Activated CD8-positive, alpha-beta T cell treated with anti-CD3 and anti-CD28 coated beads for 36 hours (primary cell): ENCODE results near the gene CHST11. TPM values are rescaled to one million over a fixed set of nuclear protein-coding genes. Genes with fewer than 3 reads are reported as not detected.

Experiments
- ATAC-seq: fragments of 200-7000 bp; cut with Tn5 transposase; one replicate; pipeline ENCODE4 v1.10.0; 2021; ENCODE audit warnings: mild to moderate bottlenecking, moderate library complexity
- CTCF ChIA-PET: fragments of 350-600 bp; sonication (Branson Sonifier 250); formaldehyde crosslinking; loops from one replicate; lab custom pipeline; 2021; ENCODE audit warnings: antibody characterized with exemption; lab: Charles Lee
- POLR2A ChIA-PET: fragments of 350-600 bp; sonication (Branson Sonifier 250); formaldehyde crosslinking; loops from one replicate; lab custom pipeline; 2021; ENCODE audit warnings: antibody characterized with exemption; lab: Charles Lee
- DNase-seq: peaks from one replicate; pipeline ENCODE4 v3.0.0-alpha.2; 2020
- H3K27ac Mint-ChIP-seq: one replicate; pipeline ENCODE4 v1.8.0; 2021; ENCODE audit warnings: mild to moderate bottlenecking, mixed read lengths
- H3K27me3 Mint-ChIP-seq: one replicate; pipeline ENCODE4 v1.8.0; 2021; ENCODE audit warnings: mixed read lengths
- H3K36me3 Mint-ChIP-seq: one replicate; pipeline ENCODE4 v1.8.0; 2021; ENCODE audit warnings: low read depth, mixed read lengths
- H3K4me1 Mint-ChIP-seq: one replicate; pipeline ENCODE4 v1.8.0; 2021; ENCODE audit warnings: low read depth, mixed read lengths
- H3K4me3 Mint-ChIP-seq: one replicate; pipeline ENCODE4 v1.8.0; 2021; ENCODE audit warnings: mild to moderate bottlenecking, moderate library complexity, mixed read lengths
- H3K9me3 Mint-ChIP-seq: one replicate; pipeline ENCODE4 v1.8.0; 2021; ENCODE audit warnings: mixed read lengths
- CTCF ChIP-seq: fragments of 200-600 bp; IDR thresholded peaks from one replicate; pipeline ENCODE4 v1.8.0; 2022; ENCODE audit warnings: antibody characterized with exemption, mild to moderate bottlenecking
- intact Hi-C: fragments of 100-400 bp; cut with micrococcal nuclease; formaldehyde crosslinking; loops from one replicate; pipeline ENCODE4 v1.10.0; 2022
- total RNA-seq, 2 experiments: library from RNA; stranded (reverse); gene quantifications; one replicate each; pipeline ENCODE4 v1.2.3, GENCODE V29; 2021

The CHST11 gene
- total RNA-seq, 2 experiments from 2014 or later, result 30.9 to 33.9 TPM

- Mint-ChIP-seq H3K36me3 (peaks cover 3% of the 10 kb centered on the region), H3K4me3 (no peak overlapping the region), H3K27ac (no peak overlapping the region), H3K9me3 (no peaks in the 10 kb centered on the region), H3K4me1 (peaks cover 76% of the 10 kb centered on the region), H3K27me3 (no peaks in the 10 kb centered on the region)
- no peak for TF ChIP-seq CTCF
- intact Hi-C loops, result no loop called here
- DNase-seq (no peak), ATAC-seq (no peak)
- CTCF ChIA-PET, result interaction anchor here (1.1 to 2.6 kb wide), 3 partner anchors 13 to 198 kb away, joined by 3 to 11 read pairs (median 4); no protein-coding TSS in a partner anchor
- POLR2A ChIA-PET, result interaction anchor here (1.1 kb wide), 1 partner anchor 122 kb away, joined by 3 read pairs; no protein-coding TSS in a partner anchor
Measured at GRCh38 chr12:104579718-104580495, 123.2 kb downstream of the CHST11 start.

- H3K36me3 Mint-ChIP-seq, result peaks cover 3% of the 10 kb centered on the region
- POLR2A ChIA-PET, result no interaction called here
Measured at GRCh38 chr12:104581005-104581570, 124.3 kb downstream of the CHST11 start.

GRCh38 chr12:104582739-104583138 lies 126.0 kb downstream of the CHST11 start:
- peaks cover 65% of the 10 kb centered on the region for H3K4me1 Mint-ChIP-seq
- H3K9me3 Mint-ChIP-seq, result no peaks in the 10 kb centered on the region
- CTCF ChIA-PET, result no interaction called here
- peaks cover 3% of the 10 kb centered on the region for H3K36me3 Mint-ChIP-seq
- no peak overlapping the region for H3K4me3 Mint-ChIP-seq
- POLR2A ChIA-PET, result interaction anchor here (1.0 kb wide), 1 partner anchor 11 kb away, joined by 3 read pairs; no protein-coding TSS in a partner anchor
- DNase-seq, result no peak
- TF ChIP-seq CTCF, result no peak
- H3K27me3 Mint-ChIP-seq, result no peaks in the 10 kb centered on the region
- no peak overlapping the region for H3K27ac Mint-ChIP-seq
- intact Hi-C loops, result no loop called here
- ATAC-seq, result no peak

More at GRCh38 chr12:104581005-104581570, 124.3 kb downstream of the CHST11 start:
- no peak for ATAC-seq
- intact Hi-C loops, result no loop called here
- no peak overlapping the region for H3K27ac Mint-ChIP-seq
- DNase-seq, result no peak
- peaks cover 70% of the 10 kb centered on the region for H3K4me1 Mint-ChIP-seq
- no peak overlapping the region for H3K4me3 Mint-ChIP-seq
- no peaks in the 10 kb centered on the region for H3K27me3 Mint-ChIP-seq
- no peak for TF ChIP-seq CTCF
- no peaks in the 10 kb centered on the region for H3K9me3 Mint-ChIP-seq
- CTCF ChIA-PET, result interaction anchor here (1.0 to 2.6 kb wide), 4 partner anchors 12 to 199 kb away, joined by 3 to 11 read pairs (median 4); no protein-coding TSS in a partner anchor

GRCh38 chr12:104583301-104583700 lies 126.6 kb downstream of the CHST11 start:
- intact Hi-C loops, result no loop called here
- DNase-seq, result peak; percentile 37
- TF ChIP-seq CTCF, result no peak
- POLR2A ChIA-PET, result interaction anchor here (1.0 kb wide), 1 partner anchor 11 kb away, joined by 3 read pairs; no protein-coding TSS in a partner anchor
- peak; percentile 67 for ATAC-seq
- H3K27ac Mint-ChIP-seq, result no peak overlapping the region
- peaks cover 59% of the 10 kb centered on the region for H3K4me1 Mint-ChIP-seq
- CTCF ChIA-PET, result no interaction called here
- no peak overlapping the region for H3K4me3 Mint-ChIP-seq
- H3K9me3 Mint-ChIP-seq, result no peaks in the 10 kb centered on the region
- H3K27me3 Mint-ChIP-seq, result no peaks in the 10 kb centered on the region
- peaks cover 3% of the 10 kb centered on the region for H3K36me3 Mint-ChIP-seq
